SK-N-SH (cell line): ENCODE measurements around the gene LCORL. TPM values are rescaled to one million over a fixed set of nuclear protein-coding genes. Genes with fewer than 3 reads are reported as not detected.

Experiments used
- CTCF ChIA-PET: fragments of 300-600, 350-600 bp; formaldehyde crosslinking; extraction: SDS; loops from one replicate; lab custom pipeline; 2021; lab: Yijun Ruan, JAX
- POLR2A ChIA-PET: fragments of 350-600 bp; sonication (Branson Sonifier 250); formaldehyde crosslinking; extraction: SDS; loops from one replicate; lab custom pipeline; 2020; ENCODE audit warnings: antibody characterized with exemption, inconsistent platforms; lab: Yijun Ruan, JAX
- DNase-seq: peaks from one replicate; pipeline ENCODE4 v3.0.0; 2012
- H2AFZ ChIP-seq: fragments of 200-600 bp; sonication (generic); 2 replicates; pipeline ENCODE4 v1.8.1; 2016; ENCODE audit warnings: antibody characterized with exemption, mild to moderate bottlenecking, low read depth
- H3F3A ChIP-seq: fragments of 200-600 bp; sonication (generic); replicated peaks from 2 replicates; pipeline ENCODE3; 2016; ENCODE audit warnings: antibody characterized with exemption, mild to moderate bottlenecking; ENCODE audit not compliant: insufficient read depth
- H3K27ac ChIP-seq, 2 experiments: fragments of 200-500 bp in 1 of 2; fragments of 200-600 bp in 1 of 2; sonication (Bioruptor generic) in 1 of 2; sonication (generic), shearing (Covaris generic) in 1 of 2; 2 replicates each; pipeline versions ENCODE4 v1.5.1 to v1.6.1; 2014 to 2016; ENCODE audit warnings: low read depth in 2 of 2, inconsistent platforms in 1 of 2, low read length in 1 of 2, mild to moderate bottlenecking in 1 of 2, mixed read lengths in 1 of 2
- H3K27me3 ChIP-seq: fragments of 200-600 bp; sonication (generic), shearing (Covaris generic); 2 replicates; pipeline ENCODE4 v1.6.1; 2016; ENCODE audit warnings: mixed run types; ENCODE audit not compliant: insufficient read depth
- H3K36me3 ChIP-seq, 2 experiments: fragments of 200-500 bp in 1 of 2; fragments of 200-600 bp in 1 of 2; sonication (Bioruptor generic) in 1 of 2; sonication (generic) in 1 of 2; replicated peaks in 1 of 2; 2 replicates each; pipeline versions ENCODE3 to v1.5.1; 2014 to 2016; ENCODE audit warnings: low read length in 1 of 2, mild to moderate bottlenecking in 1 of 2; ENCODE audit not compliant: insufficient read depth in 2 of 2, control insufficient read depth in 1 of 2
- H3K4me1 ChIP-seq, 2 experiments: fragments of 200-500 bp in 1 of 2; fragments of 200-600 bp in 1 of 2; sonication (Bioruptor generic) in 1 of 2; sonication (generic), shearing (Covaris generic) in 1 of 2; 2 replicates each; pipeline versions ENCODE4 v1.5.1 to v1.6.1; 2014 to 2016; ENCODE audit warnings: low read depth in 1 of 2, low read length in 1 of 2, mixed run types in 1 of 2; ENCODE audit not compliant: insufficient read depth in 2 of 2, control insufficient read depth in 1 of 2
- H3K4me2 ChIP-seq: fragments of 200-600 bp; sonication (generic), shearing (Covaris generic); 2 replicates; pipeline ENCODE4 v1.6.1; 2017; ENCODE audit warnings: mixed run types
- H3K4me3 ChIP-seq, 2 experiments: fragments of 200-500 bp in 1 of 2; fragments of 200-600 bp in 1 of 2; sonication (Bioruptor generic) in 1 of 2; sonication (generic), shearing (Covaris generic) in 1 of 2; 2 replicates each; pipeline versions ENCODE4 v1.5.1 to v1.8.1; 2014 to 2016; ENCODE audit warnings: low read depth in 2 of 2, inconsistent platforms in 1 of 2, low read length in 1 of 2, mild to moderate bottlenecking in 1 of 2, mixed read lengths in 1 of 2, moderate library complexity in 1 of 2
- H3K79me2 ChIP-seq: fragments of 200-600 bp; sonication (generic); 2 replicates; pipeline ENCODE4 v1.8.1; 2017; ENCODE audit warnings: mild to moderate bottlenecking; ENCODE audit not compliant: insufficient read depth
- H3K9ac ChIP-seq: fragments of 200-600 bp; sonication (generic); 2 replicates; pipeline ENCODE4 v1.6.1; 2017; ENCODE audit warnings: mixed run types
- H3K9me2 ChIP-seq: fragments of 200-600 bp; sonication (generic); 2 replicates; pipeline ENCODE4 v1.6.1; 2017; ENCODE audit warnings: mixed run types
- H3K9me3 ChIP-seq: fragments of 200-600 bp; sonication (generic); 2 replicates; pipeline ENCODE4 v1.6.1; 2017; ENCODE audit warnings: mixed run types, mild to moderate bottlenecking, moderate library complexity
- H4K20me1 ChIP-seq: fragments of 200-600 bp; sonication (generic); 2 replicates; pipeline ENCODE4 v1.6.1; 2017; ENCODE audit warnings: mild to moderate bottlenecking, mixed run types; ENCODE audit not compliant: insufficient read depth
- CTCF ChIP-seq: fragments of 200-600 bp; sonication (generic); IDR thresholded peaks from 2 replicates; pipeline ENCODE4 v1.6.1; 2017; ENCODE audit warnings: antibody characterized with exemption, mild to moderate bottlenecking, moderate library complexity
- EP300 ChIP-seq, 2 experiments: IDR thresholded peaks; 2 replicates each; pipeline versions ENCODE4 v1.4.0 to v1.6.1; 2012; ENCODE audit warnings: borderline replicate concordance in 1 of 2, low read depth in 1 of 2, low read length in 1 of 2
- EZH2phosphoT487 ChIP-seq: fragments of 200-600 bp; sonication (generic); IDR thresholded peaks from 2 replicates; pipeline ENCODE4 v1.6.1; 2017; ENCODE audit warnings: low read depth, mixed run types, mild to moderate bottlenecking, antibody characterized with exemption, moderate library complexity, borderline replicate concordance
- GATA2 ChIP-seq: sonication (generic); formaldehyde crosslinking; IDR thresholded peaks from 2 replicates; pipeline ENCODE4 v1.5.0; 2020; ENCODE audit warnings: mild to moderate bottlenecking, missing genetic modification reagents
- MXI1 ChIP-seq: IDR thresholded peaks from 2 replicates; pipeline ENCODE4 v1.6.1; 2012; ENCODE audit warnings: mild to moderate bottlenecking, low read depth, low read length, improper control_type of control experiment
- PBX3 ChIP-seq: IDR thresholded peaks from 2 replicates; pipeline ENCODE4; 2012
- RCOR1 ChIP-seq: fragments of 150-350 bp; IDR thresholded peaks from 2 replicates; pipeline ENCODE4 v1.6.1; 2017; ENCODE audit warnings: antibody characterized with exemption, low read length
- RFX5 ChIP-seq: IDR thresholded peaks from 2 replicates; pipeline ENCODE4 v1.6.1; 2012; ENCODE audit warnings: mild to moderate bottlenecking, improper control_type of control experiment, low read length
- SMC3 ChIP-seq: IDR thresholded peaks from 2 replicates; pipeline ENCODE4 v1.6.1; 2012; ENCODE audit warnings: low read depth, low read length, improper control_type of control experiment
- TAF1 ChIP-seq: IDR thresholded peaks from 2 replicates; pipeline ENCODE4 v1.6.1; 2012; ENCODE audit warnings: low read depth, mild to moderate bottlenecking, low read length, moderate library complexity, borderline replicate concordance
- TCF12 ChIP-seq: IDR thresholded peaks from 2 replicates; pipeline ENCODE4 v1.4.0; 2012
- WGBS: methylation state at CpG from one replicate; pipeline ENCODE4 v1.1.6; 2017; ENCODE audit warnings: low lambda C conversion rate; 5-methylcytosine and 5-hydroxymethylcytosine counted together
- polyA plus RNA-seq, 3 experiments: library from polyadenylated mRNA; depleted of rRNA; stranded (reverse); fragments of >200 nt; gene quantifications; 2 replicates each; pipeline ENCODE4 v1.2.3, GENCODE V29; 2012

LCORL gene
- polyA plus RNA-seq, 1 of the 3 experiments (the other 2 are of a cell fraction) = 1.9 TPM

- H3K27ac ChIP-seq = no peak overlapping the region
- no peak overlapping the region for H3K4me3 ChIP-seq
- DNase-seq = no peak
- no peaks in the 10 kb centered on the region for H4K20me1 ChIP-seq
- no peak for TF ChIP-seq EP300 (IDR thresholded peaks at IDR 0.05; ENCODE audit: borderline replicate concordance in 1 of 2, low read depth in 1 of 2, low read length in 1 of 2)
- TF ChIP-seq RCOR1 = no peak
- no peak for TF ChIP-seq CTCF
- TF ChIP-seq EZH2phosphoT487 = no peak
- TF ChIP-seq MXI1 = no peak
- no peak for TF ChIP-seq RFX5
- no peak for TF ChIP-seq TAF1
- TF ChIP-seq TCF12 = no peak
- no peak for TF ChIP-seq SMC3
- TF ChIP-seq PBX3 = no peak
- TF ChIP-seq, all 33 proteins: peak for 0
- H3K27me3 ChIP-seq = no peaks in the 10 kb centered on the region
- H3K9me3 ChIP-seq = no peaks in the 10 kb centered on the region
- no peak overlapping the region for H3K9ac ChIP-seq
- H3F3A ChIP-seq = no peaks in the 10 kb centered on the region
- H3K4me2 ChIP-seq = no peak overlapping the region
- no peaks in the 10 kb centered on the region for H3K9me2 ChIP-seq
- 97% methylated on average over 11 of the region's 11 CpGs for WGBS
- no peaks in the 10 kb centered on the region; a peak in 1 of 4 replicates for H3K4me1 ChIP-seq
- CTCF ChIA-PET = no interaction called here
- H2AFZ ChIP-seq = no peak overlapping the region
- H3K36me3 ChIP-seq = peaks cover 5% of the 10 kb centered on the region in 2 experiments
- H3K79me2 ChIP-seq = no peaks in the 10 kb centered on the region
- POLR2A ChIA-PET = no interaction called here
These were observed 109.9 kb downstream of the LCORL start for GRCh38 chr4:17911608-17912007.

GRCh38 chr4:17898553-17899055 lies 123.0 kb downstream of the LCORL start:
- Histone ChIP-seq H3K4me1 (peaks cover 0 to 2% of the 10 kb centered on the region in 2 experiments; a peak in 2 of 4 replicates), H3K27me3 (no peaks in the 10 kb centered on the region), H4K20me1 (no peaks in the 10 kb centered on the region), H3F3A (no peaks in the 10 kb centered on the region), H2AFZ (no peak overlapping the region), H3K9me2 (no peaks in the 10 kb centered on the region), H3K79me2 (no peaks in the 10 kb centered on the region), H3K4me3 (no peak overlapping the region), H3K27ac (no peak overlapping the region), H3K9ac (no peak overlapping the region), H3K9me3 (no peaks in the 10 kb centered on the region), H3K36me3 (peaks cover 0 to 9% of the 10 kb centered on the region in 2 experiments), H3K4me2 (no peak overlapping the region)
- TF ChIP-seq EP300 (IDR thresholded peaks at IDR 0.05; ENCODE audit: borderline replicate concordance in 1 of 2, low read depth in 1 of 2, low read length in 1 of 2) (peak in 1 of 2 experiments; percentile 13; a peak in 1 of 4 replicates), MXI1 (no peak), GATA2 (peak; percentile 42; the same call in 1 of the 2 replicates), TAF1 (no peak)
- DNase-seq = no peak
- WGBS = 32% methylated on average over 2 of the region's 2 CpGs
- CTCF ChIA-PET = no interaction called here
- POLR2A ChIA-PET = no interaction called here
